Measurements from ENCODE around the gene NRXN3. TPM values are rescaled to one million over a fixed set of nuclear protein-coding genes. Genes with fewer than 3 reads are reported as not detected.

Gene NRXN3
- total RNA-seq, 1 experiment from 2014 or later: not detected

DNA sequence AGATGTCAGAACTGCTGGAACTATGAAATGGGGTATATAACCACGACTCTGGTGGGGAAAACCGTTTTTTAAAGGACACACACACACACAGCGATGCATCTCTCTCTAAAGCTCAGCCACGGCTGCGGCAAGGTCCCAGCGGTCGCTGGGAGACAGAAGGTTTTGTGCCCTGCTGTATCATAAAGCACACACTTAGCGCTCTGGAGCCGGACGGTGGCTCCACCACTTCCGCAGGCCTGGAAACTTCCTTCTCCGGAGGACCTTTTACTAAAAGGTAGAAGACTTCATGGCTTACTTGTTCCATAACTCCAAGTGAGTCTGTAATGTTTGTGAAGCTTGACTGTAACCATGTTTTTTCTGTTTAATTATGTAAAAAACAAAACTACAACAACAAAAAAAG is 1691.9 kb downstream of the NRXN3 start:
- ChIA-PET POLR2A (no interaction called here), RAD21 (ENCODE audit: low non-redundant PET in 1 of 2, low total read pairs in 2 of 2, uncharacterized antibody in 2 of 2, unreplicated experiment in 2 of 2) (no interaction called here), CTCF (no interaction called here)
- Histone ChIP-seq H3K27ac (ENCODE audit: low read depth, low read length) (no peak overlapping the region), H3K9ac (ENCODE audit: low read length) (no peak overlapping the region), H3K4me1 (ENCODE audit: control insufficient read depth in 1 of 2, insufficient read depth in 2 of 2, low read length in 2 of 2) (no peaks in the 10 kb centered on the region), H3K4me2 (ENCODE audit: low read length) (no peak overlapping the region), H3K27me3 (ENCODE audit: insufficient read depth, low read length) (no peaks in the 10 kb centered on the region), H3K9me3 (ENCODE audit: control insufficient read depth in 1 of 2, insufficient read depth in 1 of 2, low read depth in 1 of 2, low read length in 2 of 2) (peaks cover under 1 to 19% of the 10 kb centered on the region in 2 experiments; a peak in 2 of 4 replicates), H2AFZ (ENCODE audit: low read depth, low read length, poor library complexity, severe bottlenecking) (no peak overlapping the region), H3K36me3 (ENCODE audit: control insufficient read depth in 1 of 2, insufficient read depth in 2 of 2, low read length in 2 of 2) (no peaks in the 10 kb centered on the region), H4K20me1 (ENCODE audit: insufficient read depth) (no peaks in the 10 kb centered on the region), H3K79me2 (ENCODE audit: insufficient read depth, low read length) (no peaks in the 10 kb centered on the region), H3K9me2 (ENCODE audit: insufficient read depth) (no peaks in the 10 kb centered on the region), H3K4me3 (replicated peaks in 1 of 2; ENCODE audit: low read depth in 1 of 2, low read length in 2 of 2) (no peak overlapping the region)
- TF ChIP-seq ZNF274 (IDR thresholded peaks at IDR 0.05; ENCODE audit: low read depth, low read length): no peak
- TF ChIP-seq JUND (IDR thresholded peaks at IDR 0.05): no peak
- TF ChIP-seq, protein P1, sequence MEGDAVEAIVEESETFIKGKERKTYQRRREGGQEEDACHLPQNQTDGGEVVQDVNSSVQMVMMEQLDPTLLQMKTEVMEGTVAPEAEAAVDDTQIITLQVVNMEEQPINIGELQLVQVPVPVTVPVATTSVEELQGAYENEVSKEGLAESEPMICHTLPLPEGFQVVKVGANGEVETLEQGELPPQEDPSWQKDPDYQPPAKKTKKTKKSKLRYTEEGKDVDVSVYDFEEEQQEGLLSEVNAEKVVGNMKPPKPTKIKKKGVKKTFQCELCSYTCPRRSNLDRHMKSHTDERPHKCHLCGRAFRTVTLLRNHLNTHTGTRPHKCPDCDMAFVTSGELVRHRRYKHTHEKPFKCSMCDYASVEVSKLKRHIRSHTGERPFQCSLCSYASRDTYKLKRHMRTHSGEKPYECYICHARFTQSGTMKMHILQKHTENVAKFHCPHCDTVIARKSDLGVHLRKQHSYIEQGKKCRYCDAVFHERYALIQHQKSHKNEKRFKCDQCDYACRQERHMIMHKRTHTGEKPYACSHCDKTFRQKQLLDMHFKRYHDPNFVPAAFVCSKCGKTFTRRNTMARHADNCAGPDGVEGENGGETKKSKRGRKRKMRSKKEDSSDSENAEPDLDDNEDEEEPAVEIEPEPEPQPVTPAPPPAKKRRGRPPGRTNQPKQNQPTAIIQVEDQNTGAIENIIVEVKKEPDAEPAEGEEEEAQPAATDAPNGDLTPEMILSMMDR (IDR thresholded peaks at IDR 0.05 in 2 of 3, conservative IDR thresholded peaks at IDR 0.05 in 1 of 3; ENCODE audit: borderline replicate concordance in 1 of 3, insufficient read depth in 1 of 3, low read depth in 2 of 3, low read length in 2 of 3): no peak
- no peak for TF ChIP-seq EZH2 (IDR thresholded peaks at IDR 0.05)
- TF ChIP-seq, protein P2, sequence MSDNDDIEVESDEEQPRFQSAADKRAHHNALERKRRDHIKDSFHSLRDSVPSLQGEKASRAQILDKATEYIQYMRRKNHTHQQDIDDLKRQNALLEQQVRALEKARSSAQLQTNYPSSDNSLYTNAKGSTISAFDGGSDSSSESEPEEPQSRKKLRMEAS (IDR thresholded peaks at IDR 0.05): no peak
- no peak for TF ChIP-seq CEBPB (IDR thresholded peaks at IDR 0.05; ENCODE audit: low read depth)
- no peak for TF ChIP-seq RAD21 (IDR thresholded peaks at IDR 0.05; ENCODE audit: low read depth)
- TF ChIP-seq POLR2A (IDR thresholded peaks at IDR 0.05; ENCODE audit: borderline replicate concordance, extremely low read depth, insufficient read depth, insufficient read length): no peak
- TF ChIP-seq EGR1 (IDR thresholded peaks at IDR 0.05; ENCODE audit: low read depth): no peak
- TF ChIP-seq, protein P3, sequence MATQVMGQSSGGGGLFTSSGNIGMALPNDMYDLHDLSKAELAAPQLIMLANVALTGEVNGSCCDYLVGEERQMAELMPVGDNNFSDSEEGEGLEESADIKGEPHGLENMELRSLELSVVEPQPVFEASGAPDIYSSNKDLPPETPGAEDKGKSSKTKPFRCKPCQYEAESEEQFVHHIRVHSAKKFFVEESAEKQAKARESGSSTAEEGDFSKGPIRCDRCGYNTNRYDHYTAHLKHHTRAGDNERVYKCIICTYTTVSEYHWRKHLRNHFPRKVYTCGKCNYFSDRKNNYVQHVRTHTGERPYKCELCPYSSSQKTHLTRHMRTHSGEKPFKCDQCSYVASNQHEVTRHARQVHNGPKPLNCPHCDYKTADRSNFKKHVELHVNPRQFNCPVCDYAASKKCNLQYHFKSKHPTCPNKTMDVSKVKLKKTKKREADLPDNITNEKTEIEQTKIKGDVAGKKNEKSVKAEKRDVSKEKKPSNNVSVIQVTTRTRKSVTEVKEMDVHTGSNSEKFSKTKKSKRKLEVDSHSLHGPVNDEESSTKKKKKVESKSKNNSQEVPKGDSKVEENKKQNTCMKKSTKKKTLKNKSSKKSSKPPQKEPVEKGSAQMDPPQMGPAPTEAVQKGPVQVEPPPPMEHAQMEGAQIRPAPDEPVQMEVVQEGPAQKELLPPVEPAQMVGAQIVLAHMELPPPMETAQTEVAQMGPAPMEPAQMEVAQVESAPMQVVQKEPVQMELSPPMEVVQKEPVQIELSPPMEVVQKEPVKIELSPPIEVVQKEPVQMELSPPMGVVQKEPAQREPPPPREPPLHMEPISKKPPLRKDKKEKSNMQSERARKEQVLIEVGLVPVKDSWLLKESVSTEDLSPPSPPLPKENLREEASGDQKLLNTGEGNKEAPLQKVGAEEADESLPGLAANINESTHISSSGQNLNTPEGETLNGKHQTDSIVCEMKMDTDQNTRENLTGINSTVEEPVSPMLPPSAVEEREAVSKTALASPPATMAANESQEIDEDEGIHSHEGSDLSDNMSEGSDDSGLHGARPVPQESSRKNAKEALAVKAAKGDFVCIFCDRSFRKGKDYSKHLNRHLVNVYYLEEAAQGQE (IDR thresholded peaks at IDR 0.05; ENCODE audit: low read depth): no peak
- no peak for TF ChIP-seq ELF1 (IDR thresholded peaks at IDR 0.05; ENCODE audit: borderline replicate concordance, low read depth)
- TF ChIP-seq POLR2AphosphoS5 (IDR thresholded peaks at IDR 0.05; ENCODE audit: low read depth, low read length): no peak
- no peak for TF ChIP-seq SIN3A (IDR thresholded peaks at IDR 0.05; ENCODE audit: low read depth)
- TF ChIP-seq SRF (IDR thresholded peaks at IDR 0.05; ENCODE audit: low read depth): no peak
- no peak for TF ChIP-seq EZH2phosphoT487 (IDR thresholded peaks at IDR 0.05; ENCODE audit: borderline replicate concordance)
- TF ChIP-seq TCF7L2 (IDR thresholded peaks at IDR 0.05; ENCODE audit: borderline replicate concordance, extremely low read depth, insufficient read depth, insufficient read length): no peak
- DNase-seq (ENCODE audit: low read depth, low spot score) (no peak), ATAC-seq (no peak)
- no TSS peak for BruUV-seq (replicated peaks)
- intact Hi-C loops (cut with micrococcal nuclease): no loop called here

Measured in HCT116 (cell line).